ELF-1 (cell line): ENCODE data around the gene WASF3.
"Not testable (repeated sequence)": the region's sequence is repeated elsewhere in the genome, so short reads cannot be mapped to it uniquely, and the experiment has no call there.

Experiments
- DNase-seq: peaks from one replicate; pipeline ENCODE4 v3.0.0-alpha.2; 2016; ENCODE audit warnings: low read depth, low spot score

The WASF3 gene

DNA sequence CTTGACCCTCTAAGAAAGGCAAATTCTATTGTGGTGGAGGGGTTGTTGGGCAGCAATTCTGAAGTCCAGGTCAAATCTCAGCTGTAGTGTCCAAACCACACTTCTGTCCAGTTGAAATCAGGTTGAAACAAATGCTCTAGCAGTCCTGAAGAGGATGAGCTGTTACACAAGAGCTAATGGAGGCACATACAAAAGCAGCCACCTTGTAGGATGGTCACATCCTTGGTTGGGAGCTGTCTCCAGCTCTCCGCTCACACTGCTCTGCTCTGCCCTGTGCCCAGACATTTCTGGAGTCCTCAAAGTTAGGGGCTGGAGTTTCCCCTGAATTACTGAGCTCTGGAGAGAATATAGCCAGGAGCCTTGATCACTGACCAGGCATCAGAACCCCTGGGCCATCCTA, 155.9 kb downstream of the WASF3 start:
- no peak for DNase-seq

DNA sequence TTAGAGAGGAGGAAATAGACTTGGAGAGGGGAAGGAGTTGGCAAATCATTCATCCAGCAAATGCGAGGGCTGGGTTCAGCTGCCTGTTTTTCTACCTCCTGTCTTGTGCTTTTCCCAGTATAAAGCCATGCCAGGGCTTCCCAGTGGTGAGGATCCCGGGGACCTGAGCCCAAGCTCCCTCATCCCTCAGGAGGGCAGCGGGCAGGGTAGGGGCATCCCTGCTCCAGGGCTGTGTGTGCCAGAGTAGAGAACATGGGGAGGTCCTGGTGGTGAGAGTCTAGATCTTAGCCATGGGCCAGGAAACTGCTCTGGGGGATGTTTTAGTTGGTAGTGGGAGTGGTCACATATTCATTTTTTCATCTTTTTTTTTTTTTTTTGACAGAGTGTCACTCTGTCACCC, 159.5 kb downstream of the WASF3 start:
- DNase-seq = no peak

DNA sequence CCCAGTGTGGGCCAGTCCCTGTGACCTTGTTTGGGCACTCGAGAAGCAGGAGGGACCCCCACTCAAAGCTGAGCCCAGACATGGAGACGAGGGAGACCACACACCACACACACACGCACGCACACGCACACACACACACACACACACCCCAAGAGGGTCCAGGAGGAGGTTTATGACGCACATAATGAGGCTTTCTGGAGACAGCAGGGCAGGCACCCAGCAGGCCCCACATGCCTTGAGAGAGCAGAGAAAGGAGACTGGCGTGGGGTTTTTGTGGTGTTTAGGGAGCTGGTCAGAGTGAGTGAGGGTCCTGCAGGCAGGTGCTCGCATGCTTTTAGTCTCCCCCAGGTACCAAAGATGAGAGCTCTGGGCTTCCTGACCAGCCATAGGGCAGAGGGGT, 160.7 kb downstream of the WASF3 start:
- no peak for DNase-seq

DNA sequence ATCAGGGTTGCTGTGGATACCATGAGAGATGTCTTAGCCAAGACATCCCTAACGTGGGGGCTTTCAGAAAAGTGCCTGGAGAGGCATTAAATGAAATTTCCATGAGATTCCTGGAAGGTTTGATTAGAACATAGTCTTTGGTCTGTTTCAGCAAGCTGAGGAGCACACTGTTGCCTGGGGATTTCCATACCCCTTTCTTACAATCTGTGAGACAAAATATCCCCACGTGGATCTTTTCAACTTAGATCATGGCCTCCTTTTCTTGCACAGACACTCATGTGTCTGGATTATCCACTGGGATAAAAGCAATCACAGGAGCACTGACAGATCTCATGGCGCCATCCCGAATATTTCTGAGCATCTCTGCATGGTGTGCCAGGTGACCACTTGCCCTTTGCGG, 161.4 kb downstream of the WASF3 start:
- no peak for DNase-seq

DNA sequence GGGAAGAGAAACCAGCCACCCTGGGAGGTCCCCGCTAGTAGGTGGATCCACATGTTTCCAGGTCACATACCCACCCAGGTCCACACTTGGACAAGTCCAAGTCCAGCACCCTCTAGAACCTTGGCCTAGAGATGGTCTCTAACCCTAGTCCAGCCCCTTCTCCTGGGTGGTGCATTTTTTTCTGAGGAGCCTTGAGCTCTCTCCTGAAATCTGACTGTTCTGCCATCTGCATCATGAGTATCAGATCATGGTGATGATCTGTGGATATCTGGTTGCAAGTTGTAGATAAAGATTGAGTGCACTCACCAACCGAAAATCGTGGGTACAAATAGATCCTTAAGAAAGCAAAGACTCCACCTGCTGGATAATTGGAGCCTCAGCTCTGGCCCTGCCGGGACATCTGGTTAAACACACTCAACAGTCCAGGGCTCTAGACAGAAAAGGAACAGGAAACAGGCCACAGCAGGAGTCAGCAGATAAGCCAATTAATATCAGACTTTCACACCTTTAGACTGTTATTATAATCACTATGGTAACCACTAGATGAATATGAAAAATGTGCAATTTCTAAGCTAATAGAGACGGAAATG, 162.0 kb downstream of the WASF3 start:
- DNase-seq = no peak

DNA sequence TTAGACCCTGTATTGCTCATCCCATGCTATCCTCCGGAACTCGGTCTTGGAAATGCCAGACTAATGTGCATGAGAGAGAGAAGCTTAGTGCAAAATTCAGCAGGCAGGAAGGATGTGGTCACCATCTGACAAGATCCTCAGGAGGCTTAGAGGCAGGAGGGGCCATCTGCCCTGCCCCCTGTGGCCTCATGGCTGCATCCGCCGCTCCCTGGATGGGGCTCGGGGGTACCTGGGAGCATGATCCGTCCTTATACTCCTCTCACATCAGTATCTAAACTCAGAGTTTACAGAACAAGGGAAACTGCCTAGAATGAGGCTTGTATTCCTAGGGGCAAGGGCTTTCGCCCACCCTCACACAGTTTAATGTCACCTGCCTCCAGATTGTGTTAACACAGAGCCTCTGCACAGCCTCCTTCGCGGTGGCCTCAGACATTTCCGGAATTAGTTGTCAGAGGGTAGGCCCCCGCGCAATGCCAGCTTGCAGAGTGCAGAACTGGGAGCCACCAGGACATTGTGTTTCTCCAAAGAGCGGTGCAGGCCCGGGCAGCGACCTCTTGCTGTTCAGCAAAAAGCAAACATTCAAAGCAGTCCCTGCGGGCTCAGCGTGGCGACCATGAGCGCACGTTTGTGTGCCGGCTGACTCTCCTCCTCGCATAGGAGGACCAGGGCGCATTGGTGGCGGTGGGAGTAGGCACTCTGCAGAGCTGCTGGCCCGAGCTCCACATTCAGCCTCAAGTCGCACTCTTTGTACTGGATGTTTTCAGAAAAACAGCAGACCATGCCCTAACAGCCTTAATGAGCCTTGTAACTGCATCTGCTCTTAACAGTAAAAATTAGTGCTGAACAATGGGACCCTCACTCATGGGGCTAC, 164.0 kb downstream of the WASF3 start:
- DNase-seq = peak; percentile 9

DNA sequence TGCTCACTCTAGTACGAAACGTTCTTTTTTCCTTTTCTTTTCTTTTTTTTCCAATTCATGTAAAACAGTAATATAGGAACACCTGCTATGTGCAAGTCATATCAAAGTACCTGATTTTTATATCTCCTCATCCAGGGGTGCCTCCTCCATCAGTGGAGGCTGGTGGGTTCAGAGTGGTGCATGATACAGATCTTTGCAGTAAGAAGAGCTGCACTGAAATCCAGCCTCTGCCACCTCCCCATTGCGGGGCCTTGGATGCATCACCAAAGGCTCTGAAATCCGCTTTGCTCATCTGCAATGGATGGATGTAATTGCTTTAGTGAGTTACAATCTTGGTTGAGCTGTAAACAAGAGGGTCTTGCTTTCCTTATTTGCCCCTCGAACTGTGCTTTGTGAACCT, 164.8 kb downstream of the WASF3 start:
- no peak for DNase-seq

DNA sequence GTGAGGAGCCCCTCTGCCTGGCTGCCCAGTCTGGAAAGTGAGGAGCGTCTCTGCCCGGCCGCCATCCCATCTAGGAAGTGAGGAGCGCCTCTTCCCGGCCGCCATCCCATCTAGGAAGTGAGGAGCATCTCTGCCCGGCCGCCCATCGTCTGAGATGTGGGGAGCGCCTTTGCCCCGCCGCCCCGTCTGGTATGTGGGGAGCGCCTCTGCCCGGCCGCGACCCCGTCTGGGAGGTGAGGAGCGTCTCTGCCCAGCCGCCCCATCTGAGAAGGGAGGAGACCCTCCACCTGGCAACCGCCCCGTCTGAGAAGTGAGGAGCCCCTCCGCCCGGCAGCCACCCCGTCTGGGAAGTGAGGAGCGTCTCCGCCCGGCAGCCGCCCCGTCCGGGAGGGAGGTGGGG, 166.1 kb downstream of the WASF3 start:
- DNase-seq = not testable (repeated sequence)

DNA sequence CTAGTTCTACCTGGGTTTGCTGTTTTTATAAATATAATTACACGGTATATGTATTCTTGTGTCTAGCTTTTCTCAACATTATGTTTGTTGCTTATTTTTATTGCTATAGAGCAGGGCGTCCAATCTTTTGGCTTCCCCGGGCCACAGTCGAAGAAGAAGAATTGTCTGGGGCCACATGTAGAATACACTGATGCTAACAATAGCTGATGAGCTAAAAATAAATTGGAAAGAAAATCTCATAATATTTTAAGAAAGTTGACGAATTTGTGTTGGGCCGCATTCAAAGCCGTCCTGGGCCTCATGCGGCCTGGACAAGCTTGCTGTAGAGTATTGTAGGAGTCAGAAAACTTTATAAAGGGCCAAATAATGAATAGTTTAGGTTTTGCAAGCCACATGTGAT, 169.2 kb downstream of the WASF3 start:
- no peak for DNase-seq

DNA sequence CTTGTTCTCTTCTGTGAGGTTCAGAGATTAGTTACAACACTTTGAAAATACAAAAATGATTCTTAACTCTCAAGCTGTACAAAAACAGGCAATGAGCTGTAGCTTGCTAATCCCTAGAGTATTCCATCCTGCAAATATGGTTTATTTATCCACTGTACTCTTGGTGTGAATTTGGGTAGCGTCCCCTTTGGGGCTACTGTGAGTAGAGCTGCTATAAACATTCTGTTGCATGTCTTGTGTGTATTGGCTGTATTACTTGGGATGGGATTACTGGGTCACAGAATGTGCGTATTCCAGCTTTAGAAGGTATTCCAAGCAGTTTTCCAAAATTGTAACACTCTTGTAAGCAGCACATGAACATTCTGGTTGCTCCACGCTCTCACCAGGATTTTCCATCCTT, 169.6 kb downstream of the WASF3 start:
- DNase-seq = no peak

DNA sequence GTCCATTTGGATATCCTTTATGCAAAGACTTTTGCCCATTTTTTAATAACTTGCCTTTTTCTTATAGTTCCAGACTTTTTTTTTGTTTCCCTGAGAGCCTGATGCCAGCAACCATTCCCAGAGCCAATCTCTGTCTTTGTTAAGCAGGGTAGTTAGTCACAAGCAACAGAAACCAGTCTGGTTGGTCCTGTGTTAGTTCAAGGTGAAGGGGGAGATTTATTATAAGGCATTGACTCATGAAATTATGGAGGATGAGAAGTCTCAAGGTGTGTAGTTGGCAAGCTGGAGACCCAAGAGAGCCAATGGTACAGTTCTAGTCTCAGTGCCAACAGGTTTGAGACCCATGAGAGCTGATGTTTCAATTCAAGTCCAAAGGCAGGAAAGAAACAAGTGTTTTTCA, 170.2 kb downstream of the WASF3 start:
- DNase-seq = no peak

DNA sequence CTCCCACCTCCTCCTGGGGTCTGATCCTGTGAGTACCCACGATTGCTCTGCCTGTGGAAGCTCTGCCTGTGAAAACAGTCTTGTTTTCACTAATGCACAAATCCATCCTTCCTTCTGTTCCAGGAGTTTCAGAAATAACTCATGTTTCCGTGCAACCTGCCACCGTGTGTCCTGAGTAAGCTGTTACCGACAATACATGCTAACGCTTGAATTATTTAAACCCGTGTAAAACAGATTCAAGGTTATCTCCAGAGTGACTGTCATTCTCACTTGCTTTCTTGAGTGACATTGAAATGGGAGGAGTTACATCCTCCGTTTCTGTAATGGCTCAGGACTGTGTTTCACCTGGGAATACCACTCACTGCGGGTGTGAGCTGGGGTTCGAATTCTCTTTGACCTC, 178.2 kb downstream of the WASF3 start:
- no peak for DNase-seq
